Left ventricle myocardium superior (tissue), 1 donor: ENCODE measurements around the gene CDC14B. TPM values are rescaled to one million over a fixed set of nuclear protein-coding genes. Genes with fewer than 3 reads are reported as not detected.
"Not testable (repeated sequence)": the region's sequence is repeated elsewhere in the genome, so short reads cannot be mapped to it uniquely, and the experiment has no call there.

ENCODE experiments used
- ATAC-seq: fragments of 200-7000 bp; cut with Tn5 transposase; one replicate; pipeline ENCODE4 v1.9.1; 2020; ENCODE audit warnings: mild to moderate bottlenecking, moderate library complexity
- DNase-seq: peaks from one replicate; pipeline ENCODE4 v3.0.0-alpha.2; 2020
- intact Hi-C: fragments of 100-400 bp; cut with micrococcal nuclease; formaldehyde crosslinking; loops from one replicate; pipeline ENCODE4 v1.11.0; 2022
- long read RNA-seq: library from polyadenylated mRNA; unstranded; transcript quantifications from one replicate; pipeline ENCODE4 v2.0.0, GENCODE V29; 2021
- total RNA-seq: library from RNA; stranded (reverse); fragmentation: NEBNext Ultra II Directional; extraction: Animal tissue kit (Norgen Biotek cat#: 25700); gene quantifications from one replicate; pipeline ENCODE4 v1.2.1, GENCODE V29; 2021
- donor health status: DM: no; HTN: yes; CAD: no; lungs with severe emphysema.

Gene CDC14B
- 18.1 TPM for total RNA-seq
- long read RNA-seq, full-length matches to known transcripts: 13 of 22 reads
- long read RNA-seq, partial matches to known transcripts: 0 of 22 reads
- long read RNA-seq, other reads (novel, unspliced or antisense): 9 of 22 reads

DNA sequence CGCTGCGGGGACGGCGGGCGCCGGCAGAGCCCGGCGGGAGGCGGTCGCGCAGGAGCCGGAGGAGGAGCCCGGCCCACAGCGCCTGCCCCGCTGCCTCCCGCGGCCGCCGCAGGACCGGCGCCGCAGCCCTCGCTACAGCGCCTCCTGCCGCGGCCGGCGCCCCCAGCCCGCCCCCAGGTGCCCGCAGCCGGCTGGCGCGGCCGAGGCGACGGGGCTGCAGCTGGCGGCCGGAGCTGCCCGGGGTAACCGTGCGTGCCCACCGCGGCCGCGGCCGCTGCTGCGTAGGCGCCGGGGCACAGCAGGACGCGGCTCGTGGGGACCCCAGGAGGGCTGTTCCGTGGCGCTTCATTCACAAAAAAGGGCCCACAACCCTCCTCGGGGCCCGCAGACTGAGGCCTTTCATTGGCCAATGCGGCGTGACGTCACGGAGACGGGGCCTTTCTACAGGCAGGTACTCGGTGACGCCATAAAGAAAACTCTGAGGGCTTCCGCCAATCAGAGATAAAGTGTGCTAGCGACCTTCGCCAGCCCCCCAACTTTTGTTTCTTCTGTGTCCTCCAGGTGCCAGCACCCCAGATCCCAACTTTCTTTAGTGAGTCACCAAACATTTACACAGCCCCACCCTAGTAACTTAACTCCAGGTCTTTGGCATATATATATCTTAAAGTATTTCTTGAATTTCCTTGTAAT is at the start of gene CDC14B:
TSS of gene CDC14B (minus strand) at position 353 of the 690 bp plus-strand sequence. CDS start 465 bp downstream, outside the sequence.
- intact Hi-C loops: no loop called here
- peak; percentile 95 for DNase-seq
- peak; percentile 81 for ATAC-seq

DNA sequence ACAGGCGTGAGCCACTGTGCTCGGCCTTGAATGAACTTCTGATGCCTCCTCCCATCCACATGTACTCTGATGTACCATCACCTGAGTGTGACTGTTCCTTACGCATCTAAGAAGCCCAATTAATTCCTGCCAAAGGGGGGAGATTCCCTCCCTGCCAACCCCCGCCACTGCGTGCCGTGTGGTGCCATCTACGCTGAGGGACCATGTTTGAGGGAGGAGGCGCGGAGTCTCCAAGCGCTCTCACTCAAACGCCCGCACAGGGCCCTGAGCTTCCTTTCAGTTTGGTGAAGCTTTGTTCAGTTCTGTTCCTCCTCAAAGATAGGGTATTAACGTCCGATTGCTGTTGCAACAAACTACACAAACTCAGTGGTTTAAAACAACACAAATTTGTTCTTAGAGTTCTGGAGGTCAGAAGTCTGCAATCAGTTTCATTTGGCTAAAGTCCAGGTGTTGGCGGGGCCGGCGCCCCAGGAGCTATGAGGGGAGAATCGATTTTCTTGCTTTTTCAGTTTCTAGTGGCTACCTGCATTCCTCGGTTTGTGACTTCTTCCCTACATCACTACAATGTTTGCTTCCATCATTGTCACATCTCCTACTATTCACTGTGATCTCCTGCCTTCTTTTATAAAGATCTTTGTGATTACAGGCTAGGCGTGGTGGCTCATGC is 49.4 kb upstream of the CDC14B start:
- ATAC-seq (no peak), DNase-seq (no peak)
- intact Hi-C loops: loop anchor here (5.0 kb wide), 1 partner anchor 342 kb away; no protein-coding TSS in a partner anchor

DNA sequence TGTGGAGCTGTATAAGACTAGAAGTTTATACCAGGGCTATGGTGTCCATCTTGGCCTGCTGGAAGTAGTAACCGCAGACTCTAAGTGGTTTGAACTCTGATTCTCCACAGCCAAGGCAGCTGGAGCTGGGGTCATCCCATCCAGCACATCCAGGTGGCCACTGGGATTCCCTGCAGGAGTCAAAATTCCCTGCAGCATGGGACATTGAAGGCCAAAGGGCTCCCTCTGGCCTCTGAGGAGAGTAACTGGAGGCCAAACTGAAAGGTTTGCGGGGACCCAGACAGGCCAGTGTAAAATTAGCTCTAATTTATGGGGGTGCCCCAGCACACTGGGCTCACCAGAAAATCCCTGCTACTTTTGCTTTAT is 47.7 kb upstream of the CDC14B start:
- ATAC-seq (no peak), DNase-seq (no peak)
- intact Hi-C loops: loop anchor here (5.0 kb wide), 1 partner anchor 340 kb away; no protein-coding TSS in a partner anchor

DNA sequence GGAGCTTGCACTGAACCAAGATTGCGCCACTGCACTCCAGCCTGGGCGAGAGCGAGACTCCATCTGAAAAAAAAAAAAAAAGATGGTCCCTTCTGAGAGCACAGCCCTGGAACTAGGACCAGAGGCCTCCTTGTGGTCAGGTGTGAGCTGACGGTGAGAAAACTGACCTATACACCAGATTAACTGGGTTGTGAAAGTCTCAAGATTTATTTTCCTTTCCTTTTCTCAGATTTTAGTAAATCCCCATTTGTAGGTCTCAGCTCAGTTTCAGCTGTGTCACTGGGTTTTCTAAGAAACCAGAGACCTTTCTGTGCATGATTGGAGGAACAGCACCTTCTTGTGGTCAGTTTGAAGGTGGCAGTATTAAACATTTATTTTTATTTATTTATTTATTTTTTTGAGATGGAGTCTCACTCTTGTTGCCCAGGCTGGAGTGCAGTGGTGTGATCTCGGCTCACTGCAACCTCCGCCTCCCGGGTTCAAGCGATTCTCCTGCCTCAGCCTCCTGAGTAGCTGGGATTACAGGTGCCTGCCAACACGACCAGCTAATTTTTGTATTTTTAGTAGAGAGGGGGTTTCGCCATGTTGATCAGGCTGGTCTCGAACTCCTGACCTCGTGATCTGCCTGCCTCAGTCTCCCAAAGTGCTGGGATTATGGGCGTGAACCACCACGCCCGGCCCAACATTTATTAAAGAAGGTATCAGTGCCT is 47.2 kb upstream of the CDC14B start:
- intact Hi-C loops: loop anchor here (5.0 kb wide), 1 partner anchor 340 kb away; no protein-coding TSS in a partner anchor
- not testable (repeated sequence) for DNase-seq

DNA sequence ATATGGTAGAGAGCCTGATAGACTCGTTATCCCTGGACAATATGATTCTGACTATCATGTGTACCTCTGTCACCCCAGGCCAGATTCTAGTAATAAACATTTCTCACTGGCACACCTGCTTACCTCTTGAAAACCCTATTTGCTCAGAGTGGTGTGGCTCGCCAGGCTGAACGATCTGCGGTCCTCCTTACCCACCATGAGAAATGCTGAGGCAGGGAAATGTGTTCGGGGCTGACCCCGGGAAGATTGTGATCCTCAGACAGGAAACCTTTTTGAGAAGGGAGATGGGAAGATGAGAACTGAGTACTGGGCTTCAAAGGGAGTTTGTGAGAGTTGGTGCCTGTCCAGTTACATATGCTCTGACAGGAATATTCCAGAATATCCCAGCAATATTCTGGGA is 46.1 kb upstream of the CDC14B start:
- intact Hi-C loops: loop anchor here (5.0 kb wide), 1 partner anchor 338 kb away; no protein-coding TSS in a partner anchor
- DNase-seq: no peak

More for the DNA sequence above, 47.2 kb upstream of the CDC14B start:
- peak; percentile 75 for ATAC-seq

DNA sequence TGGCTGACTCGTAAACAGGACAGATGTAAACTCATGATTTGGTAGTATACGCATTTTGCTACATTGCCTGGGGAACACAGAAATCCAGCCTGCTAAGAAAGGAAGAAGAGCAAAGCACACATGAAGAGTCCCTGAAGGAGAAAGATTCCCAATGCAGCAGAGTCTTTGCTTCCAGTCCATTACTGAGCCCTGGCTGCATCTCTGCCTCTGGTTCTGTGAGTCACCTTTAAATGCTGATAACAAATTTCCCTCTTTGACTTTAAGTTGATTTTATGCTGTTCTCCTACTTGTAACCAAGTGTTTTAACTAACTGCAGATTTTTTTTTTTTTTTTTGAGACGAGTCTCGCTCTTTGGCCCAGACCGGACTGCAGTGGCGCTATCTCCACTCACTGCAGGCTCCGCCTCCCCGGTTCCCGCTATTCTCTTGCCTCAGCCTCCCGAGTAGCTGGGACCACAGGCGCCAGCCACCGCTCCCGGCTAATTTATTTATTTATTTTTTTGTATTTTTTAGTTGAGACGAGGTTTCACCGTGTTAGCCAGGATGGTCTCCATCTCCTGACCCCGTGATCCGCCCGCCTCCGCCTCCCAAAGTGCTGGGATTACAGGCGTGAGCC is 44.0 kb upstream of the CDC14B start:
- DNase-seq: no peak
- ATAC-seq: no peak
- intact Hi-C loops: no loop called here

More for the DNA sequence above, 46.1 kb upstream of the CDC14B start:
- no peak for ATAC-seq

DNA sequence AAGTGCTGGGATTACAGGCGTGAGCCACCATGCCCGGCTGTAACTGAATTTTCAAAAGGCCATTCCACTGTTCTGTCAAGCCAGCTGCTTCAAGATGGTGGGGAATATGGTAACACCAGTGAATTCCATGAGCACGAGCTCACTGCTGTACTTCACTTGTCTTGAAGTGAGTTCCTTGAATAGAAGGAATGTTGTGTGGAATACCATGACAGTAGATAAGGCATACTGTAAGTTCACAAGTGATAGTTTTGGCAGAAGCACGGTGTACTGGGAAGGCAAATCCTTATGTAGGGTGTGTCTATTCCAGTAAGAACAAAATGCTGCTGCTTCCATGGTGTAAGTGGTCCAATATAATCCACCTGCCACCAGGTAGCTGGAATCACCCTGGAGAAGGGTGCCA is 42.1 kb upstream of the CDC14B start:
- intact Hi-C loops: no loop called here
- ATAC-seq (no peak), DNase-seq (no peak)

DNA sequence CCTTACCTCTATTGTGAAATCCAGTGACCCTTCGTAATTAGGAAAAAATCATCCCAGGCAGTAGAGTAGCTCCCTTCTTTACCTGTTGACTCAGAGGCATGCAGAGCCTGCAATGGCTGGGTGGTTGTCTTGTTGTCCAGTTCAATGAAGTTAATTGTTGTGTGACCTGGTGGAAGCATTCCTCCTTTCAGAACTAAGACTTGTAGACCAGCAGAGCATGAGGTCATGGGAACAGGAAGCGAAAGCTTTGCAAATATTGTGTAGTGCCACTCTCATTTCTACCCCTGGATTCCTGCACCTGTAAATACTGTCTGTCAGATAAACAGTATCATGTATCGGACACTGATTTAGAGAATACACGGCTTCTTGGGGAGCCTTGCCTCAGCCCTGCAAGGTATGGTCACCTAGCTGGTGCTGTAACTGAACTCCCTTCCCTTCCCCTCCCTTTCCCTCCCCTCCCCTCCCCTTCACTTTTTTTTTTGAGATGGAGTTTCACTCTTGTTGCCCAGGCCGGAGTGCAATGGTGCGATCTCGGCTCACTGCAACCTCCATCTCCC is 41.1 kb upstream of the CDC14B start:
- DNase-seq: no peak
- intact Hi-C loops: no loop called here
- no peak for ATAC-seq

DNA sequence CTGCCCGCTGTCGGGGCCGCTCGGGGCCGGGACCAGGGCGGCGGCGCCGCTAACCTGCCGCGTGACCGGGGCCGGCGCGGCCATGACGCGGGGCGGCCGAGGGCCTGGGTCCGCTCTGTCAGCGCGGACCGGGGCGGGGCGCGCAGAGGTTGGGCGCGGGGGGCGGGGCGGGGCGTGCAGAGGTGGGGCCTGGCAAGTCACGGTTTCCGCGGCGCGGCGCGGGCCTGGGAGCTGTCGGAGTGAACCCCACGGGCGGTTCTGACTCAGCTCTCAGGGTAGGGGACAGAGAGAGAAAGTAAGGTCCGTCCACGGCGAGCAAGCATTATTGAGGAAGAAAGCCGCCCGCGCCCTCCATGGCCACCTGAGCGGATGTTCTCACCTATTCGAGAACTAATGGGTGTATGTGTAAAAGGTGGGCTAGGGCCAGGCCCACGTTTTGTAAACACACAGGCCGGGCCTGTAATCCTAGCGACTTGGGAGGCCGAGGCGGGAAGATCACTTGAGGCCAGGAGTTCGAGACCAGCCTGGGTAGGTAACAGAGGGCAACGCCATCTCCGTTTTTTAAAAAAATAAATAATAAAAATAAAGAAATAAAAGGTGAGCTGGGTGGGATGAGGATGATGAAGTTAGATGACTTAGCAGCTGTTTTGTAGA is 35.7 kb upstream of the CDC14B start, which contains the start of gene PRXL2C:
TSS of gene PRXL2C (minus strand) at position 120 of the 654 bp plus-strand sequence. CDS start at position 84, 36 bp downstream.
- peak; percentile 94 for DNase-seq
- peak; percentile 81 for ATAC-seq
- intact Hi-C loops: no loop called here

DNA sequence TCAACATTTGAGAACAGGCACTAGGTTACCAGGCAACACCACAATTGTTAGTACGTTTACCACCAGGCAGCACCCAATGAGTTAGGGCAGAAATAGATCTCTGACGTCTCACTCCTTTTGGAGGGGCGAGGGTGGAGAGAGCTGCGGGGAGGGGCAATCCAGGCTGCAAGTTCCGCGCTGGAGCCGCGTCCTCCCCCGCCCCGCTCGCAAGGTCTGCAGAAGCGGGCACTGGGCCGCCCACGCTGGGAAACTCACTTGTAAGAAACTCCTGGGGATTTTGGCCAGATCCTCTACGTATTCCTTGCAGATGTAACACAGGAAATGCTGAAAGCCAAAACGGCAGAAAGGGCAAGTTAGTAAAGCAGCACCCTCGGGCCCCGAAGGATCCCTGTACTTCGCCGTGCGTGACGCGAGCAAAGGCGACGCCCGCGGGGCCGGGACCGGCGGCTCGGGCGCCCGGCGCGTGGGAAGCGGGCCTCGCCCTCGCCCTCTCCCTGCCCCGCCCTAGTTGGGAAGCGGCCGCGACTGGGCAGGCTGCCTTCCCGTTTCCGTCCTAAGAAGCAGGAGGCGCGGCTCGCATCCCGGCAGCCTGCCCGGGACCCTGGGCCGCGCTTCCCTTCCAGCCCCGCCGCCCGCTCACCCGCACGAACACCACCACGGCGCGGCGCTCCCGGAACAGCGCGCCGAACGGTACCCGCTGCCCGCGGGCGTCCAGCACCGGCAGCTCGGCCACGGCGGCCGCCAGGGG is 35.0 kb upstream of the CDC14B start:
- ATAC-seq (peak; percentile 93), DNase-seq (peak; percentile 93)
- intact Hi-C loops: no loop called here

DNA sequence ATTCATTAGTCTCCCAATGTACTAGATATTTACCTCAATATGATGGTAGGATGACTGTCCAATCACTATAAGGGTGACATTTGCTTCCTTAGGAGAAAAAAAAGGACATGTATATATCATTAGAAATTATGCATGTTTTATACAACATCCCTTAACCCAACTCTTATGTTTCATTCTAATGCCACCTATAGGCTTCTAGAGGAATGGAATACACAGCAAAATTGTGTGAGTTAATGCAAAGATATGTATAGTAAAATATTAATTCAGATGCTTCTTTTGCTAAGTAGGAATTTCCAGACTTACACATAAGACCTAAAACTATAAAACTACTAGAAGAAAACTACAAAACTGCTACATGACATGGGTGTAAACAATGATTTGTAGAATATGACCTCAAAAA is 32.0 kb upstream of the CDC14B start:
- no peak for DNase-seq
- ATAC-seq: no peak
- intact Hi-C loops: no loop called here

DNA sequence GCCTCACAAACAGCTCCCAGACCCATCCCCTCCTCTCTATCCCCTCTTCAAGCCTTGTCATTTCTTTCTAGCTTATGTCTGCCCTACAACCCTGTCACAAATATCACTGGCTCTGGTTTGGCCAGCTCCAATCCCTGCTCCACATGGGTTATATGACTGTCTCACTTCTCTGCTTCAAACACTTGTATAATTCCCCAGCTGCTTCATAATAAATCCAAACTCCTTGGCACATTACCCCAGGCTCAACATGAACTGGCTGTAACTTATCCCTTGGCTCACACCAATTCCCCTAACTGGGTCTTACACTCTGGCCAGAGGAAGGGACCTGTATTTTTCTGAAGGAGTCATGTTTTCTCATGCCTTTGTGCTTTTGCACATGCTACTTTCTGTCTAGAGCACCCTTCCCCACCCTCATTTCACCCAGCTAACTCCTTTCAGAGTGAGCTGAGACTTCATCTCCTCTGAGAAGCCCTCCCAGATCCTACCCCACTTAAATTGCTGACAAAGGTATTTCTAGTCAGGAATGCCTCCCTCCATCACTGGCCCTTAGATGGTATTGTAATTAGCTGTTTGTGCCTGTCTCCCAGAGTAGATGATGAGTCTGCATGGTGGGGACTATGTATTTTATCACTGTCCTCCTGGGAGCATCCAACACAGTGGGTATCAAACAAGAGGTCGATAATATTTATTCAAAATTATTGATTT is 30.1 kb upstream of the CDC14B start:
- no peak for ATAC-seq
- intact Hi-C loops: no loop called here
- DNase-seq: no peak

DNA sequence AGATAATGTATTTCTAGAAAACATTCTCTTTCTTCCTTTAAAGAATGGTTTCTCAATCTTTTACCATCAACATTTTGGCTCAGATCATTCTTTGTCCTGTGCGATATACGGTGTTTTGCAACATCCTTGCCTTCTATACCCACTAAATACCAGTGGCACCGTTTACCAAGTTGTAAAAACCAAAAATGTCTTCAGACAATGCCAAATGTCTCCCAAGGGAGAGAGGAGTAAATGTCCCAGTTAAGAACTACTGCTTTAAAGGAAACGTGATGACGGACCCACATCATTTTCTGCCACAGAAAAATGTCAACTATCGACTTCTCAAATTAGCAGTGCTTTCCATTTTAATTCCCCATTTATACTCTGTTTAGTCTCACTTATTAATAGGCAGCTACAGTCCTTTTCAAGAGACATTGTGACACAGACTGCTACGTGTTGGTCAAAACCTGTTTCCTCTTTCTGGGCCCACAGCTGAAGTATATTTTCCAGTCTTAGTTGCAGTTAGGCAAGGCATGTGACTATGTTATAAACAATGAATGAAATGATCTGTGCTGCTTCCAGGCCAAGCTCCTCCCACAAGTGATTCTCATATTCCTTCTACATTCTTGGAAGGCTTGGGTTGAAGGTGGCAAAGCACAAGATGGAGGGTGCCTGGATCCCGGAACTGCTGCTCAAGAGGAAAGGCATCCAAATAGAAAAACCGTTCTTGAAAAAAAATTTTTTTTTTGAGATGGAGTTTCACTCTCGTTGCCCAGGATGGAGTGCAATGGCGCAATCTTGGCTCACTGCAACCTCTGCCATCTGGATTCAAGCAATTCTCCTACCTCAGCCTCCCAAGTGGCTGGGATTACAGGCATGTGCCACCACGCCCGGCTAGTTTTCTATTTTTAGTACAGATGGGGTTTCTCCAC is 26.7 kb upstream of the CDC14B start:
- ATAC-seq: peak; percentile 40
- no peak for DNase-seq
- intact Hi-C loops: no loop called here

DNA sequence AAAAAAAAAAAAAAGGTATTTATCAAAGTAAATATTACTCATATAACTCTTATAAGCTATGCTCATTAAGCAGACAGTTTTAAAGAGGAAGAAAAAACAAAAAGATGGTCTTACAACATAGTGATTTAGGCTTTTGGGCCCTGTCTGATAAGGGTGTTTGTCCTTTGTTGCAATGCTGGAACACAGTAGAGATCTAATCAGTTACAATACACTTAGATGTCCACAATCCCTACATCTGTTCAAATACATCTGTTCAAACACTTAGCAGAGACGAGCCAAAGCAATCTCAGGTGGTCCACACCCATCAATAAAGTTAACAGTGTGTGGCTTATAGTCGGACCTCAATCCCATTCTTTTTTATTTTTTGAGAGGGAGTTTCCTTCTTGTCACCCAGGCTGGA is 24.5 kb upstream of the CDC14B start:
- no peak for DNase-seq
- intact Hi-C loops: no loop called here
- ATAC-seq: no peak

DNA sequence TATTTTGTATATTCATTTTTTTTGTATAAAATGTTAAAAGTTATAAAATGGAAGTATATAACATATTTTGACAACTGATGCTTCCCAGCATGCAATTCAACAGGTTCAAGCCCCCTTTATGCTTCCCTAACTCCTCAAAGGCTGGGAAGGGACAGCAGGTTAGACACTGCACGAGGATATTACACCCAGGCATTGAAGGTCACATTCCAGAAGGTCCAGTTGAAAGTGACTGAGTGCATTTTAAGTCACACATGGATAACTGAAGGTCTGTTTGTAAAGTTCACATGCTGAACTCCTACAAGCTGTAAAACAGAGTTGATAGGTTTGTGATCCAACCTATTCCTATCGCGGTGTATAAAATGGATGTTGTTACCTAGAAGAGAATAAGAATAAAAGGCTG is 21.9 kb upstream of the CDC14B start:
- intact Hi-C loops: no loop called here
- DNase-seq (no peak), ATAC-seq (peak; percentile 64)
